IPS DF 19.7 (cell line): ENCODE results near the gene HIVEP3.

Experiments
- DNase-seq: peaks from one replicate; pipeline ENCODE4 v3.0.0-alpha.2; 2013; ENCODE audit warnings: low read depth, low spot score

The HIVEP3 gene

DNA sequence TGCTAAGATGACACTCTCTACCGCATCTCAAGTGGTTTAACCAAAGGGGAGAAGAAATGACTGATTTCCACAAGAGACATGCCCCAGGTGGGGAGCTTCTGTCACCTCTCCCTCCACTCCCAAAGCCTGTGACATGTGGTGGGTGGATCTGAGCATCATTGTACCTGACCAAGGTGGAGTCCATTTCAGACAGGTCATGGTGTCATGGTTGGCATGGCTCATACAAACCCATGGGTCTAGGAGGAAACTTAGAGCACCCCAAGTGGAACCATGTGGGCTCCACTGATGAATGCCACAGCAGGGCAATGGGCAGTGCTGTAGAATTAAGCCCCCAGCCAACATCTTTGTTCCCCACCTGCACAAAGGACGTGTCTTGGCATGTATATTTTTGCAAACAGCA is 302.7 kb downstream of the HIVEP3 start:
- DNase-seq: no peak

DNA sequence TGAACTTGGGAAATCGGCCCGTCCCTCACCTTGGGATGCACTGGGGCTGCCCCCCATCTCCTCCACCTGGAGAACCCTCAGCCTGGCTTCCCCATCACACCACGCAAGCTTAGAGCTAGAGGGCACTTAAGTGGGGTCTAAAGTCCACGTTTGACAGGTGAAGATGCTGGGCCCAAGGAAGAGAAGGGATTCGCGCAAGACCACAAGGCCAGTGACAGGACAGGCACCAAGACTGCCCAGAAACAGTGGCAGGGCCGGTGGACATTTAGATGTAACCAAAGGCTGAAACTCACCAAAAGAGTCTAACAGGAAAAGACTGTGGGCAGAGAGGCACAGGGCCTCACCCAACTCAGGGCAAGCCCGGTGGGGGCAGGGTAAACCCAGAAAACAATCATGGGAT is 303.4 kb downstream of the HIVEP3 start:
- DNase-seq: no peak

DNA sequence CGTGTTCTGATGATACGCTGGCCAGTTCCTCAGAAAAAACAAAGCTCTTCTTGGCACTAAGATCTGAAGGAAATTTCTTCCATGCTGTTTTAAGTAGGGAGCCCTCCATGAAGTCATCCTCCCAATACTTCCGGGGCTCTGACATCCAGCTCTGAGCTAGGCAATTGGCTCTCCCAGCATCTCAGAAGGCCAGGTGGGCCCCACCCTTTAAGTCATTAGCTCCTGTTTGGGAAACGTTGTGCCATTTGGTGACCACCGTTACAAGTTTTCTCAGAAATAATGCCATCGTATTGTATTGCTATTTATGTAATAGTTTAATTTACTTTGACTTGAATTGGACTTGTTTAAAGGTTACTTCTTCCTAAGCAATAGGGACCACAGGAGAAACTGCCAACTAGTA is 303.9 kb downstream of the HIVEP3 start:
- DNase-seq: no peak

DNA sequence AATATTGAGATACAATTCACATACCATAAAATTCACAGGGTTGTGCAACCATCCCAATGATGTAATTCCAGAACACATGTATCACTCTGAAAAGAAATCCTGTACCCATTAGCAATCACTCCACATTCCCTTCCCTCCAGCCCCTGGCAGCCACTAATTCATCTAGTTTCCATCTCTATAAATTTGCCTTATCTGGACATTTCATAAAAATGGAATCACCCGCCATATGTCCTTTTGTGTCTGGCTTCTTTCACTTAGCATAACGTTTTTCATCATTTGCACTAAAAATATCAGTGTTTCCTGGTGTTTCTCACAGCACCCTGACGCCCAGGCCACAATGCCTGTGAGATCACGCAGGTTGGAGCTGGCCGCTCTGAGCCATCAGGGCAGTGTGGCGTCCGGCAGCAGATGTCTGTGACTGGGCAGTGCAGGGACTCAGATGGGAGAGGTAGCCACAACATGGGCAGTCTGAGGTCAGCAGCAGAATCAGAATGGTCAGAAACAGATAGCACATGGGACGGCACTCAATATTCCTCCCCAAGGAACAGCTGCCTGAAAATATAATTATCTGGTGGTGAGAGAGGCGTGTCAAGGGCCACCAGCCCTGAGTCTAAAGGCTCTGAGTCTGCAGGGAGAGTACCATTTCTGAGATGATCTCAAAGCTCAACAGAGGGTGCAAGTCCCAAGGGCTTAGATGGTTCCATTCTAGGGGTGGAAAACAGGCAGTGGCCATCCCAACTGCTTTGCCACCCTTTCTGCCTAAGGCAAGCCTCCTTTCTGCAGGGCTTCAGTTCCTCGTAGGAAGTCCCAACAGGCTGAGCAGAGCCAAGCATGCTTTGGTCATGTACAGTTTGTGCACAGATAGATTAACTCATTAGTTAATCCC is 304.8 kb downstream of the HIVEP3 start:
- DNase-seq: no peak

DNA sequence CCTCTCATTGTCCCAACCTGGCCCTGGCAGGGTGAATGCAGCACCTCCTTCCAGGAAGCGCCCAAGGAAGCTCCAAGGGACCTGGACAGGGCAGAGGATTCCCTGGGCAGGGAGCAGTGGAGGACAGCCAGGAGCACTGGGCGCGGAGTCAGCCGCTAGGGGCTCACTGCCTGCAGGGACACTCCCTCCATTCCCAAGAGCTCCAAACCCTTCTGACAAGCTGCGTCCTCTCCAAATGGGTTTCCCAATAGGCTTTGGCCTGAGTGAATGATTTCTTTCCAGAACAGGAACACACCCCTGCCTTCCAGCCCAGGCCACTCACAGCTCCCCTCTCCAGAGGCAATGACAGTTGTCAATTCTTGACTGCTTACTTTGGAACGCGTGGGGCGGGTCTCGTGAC is 305.8 kb downstream of the HIVEP3 start:
- DNase-seq: no peak

DNA sequence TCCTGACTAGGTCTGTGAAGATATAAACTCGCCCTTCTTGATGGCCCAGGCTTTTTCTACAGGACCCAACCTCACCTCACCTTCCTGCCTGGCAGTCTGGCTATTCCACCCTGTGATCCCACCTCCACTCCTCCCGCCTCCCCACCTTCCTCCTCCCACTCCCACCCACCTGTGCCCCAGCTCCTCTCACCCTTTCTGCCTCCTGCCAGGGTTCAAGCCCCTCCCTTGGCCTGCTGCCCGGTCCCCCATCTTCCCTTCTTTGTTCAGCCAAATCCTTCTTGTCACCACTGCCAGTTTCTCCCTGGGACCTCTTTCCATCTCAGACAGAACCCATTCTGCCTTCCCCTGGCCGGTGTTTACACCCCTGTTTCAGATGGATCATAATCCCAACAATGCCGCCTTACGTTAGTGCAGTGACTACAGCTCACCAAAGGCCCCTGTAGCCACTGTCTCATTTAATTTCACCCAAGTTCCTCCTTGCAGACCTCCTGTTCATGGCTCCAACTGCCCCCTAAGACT is 306.7 kb downstream of the HIVEP3 start:
- no peak for DNase-seq

DNA sequence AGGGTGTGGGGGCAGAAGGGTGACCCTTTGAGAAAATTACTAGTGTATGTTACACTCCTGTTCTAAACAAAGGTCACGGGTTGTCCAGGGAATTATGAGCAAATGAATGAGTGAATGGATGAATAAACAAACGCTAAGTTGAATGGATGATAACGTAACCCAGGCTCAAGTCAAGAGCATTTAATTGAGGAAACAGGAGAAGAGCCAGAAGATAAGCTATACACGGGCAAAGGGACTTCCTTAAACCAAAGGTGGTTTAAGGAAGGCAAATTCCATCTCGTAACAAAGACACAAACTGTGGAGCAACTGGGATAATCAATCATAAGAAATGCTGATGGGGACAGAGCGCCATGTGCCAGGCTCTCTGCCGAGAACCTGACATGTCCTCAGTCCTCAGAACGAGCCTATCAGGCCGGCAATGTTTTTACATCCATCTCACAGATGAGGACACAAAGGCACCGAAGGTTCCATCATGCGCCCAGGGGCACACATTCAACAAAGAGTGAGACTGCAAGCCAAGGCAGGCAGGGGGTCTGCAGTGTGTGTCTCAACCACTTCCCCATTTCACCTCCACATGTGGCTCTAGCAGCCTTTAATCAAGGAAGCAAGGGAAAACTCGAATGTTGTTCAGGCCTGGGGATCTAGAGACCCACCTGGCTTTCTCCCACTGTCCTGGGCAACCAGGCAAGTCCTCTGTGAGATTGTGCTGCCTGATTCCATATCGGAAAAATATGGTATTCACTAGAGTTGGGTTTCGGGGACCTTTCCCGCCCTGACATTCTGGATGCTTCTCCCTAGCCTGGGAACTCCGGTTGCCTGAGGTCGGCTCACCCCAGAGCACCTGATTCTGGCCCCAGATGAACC is 307.4 kb downstream of the HIVEP3 start:
- no peak for DNase-seq

DNA sequence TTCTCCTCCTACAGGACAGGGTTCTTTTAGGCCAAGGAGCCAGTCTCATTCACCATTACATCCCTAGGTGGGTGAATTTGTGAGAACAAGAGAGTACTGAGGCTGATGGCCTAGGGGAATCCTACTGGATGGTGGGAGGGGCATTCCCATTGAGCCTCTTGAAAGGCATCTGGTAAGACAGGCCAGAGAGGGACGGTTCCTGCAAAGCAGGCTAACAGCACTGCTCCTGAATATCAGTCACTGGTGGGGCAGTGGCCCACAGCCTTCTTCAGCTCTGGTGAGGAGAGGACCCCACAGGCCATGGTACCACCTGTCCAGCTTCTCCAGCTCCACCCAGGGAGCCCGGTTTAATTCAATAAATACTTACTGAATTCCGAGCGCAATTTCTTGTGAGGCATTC is 308.4 kb downstream of the HIVEP3 start:
- no peak for DNase-seq

DNA sequence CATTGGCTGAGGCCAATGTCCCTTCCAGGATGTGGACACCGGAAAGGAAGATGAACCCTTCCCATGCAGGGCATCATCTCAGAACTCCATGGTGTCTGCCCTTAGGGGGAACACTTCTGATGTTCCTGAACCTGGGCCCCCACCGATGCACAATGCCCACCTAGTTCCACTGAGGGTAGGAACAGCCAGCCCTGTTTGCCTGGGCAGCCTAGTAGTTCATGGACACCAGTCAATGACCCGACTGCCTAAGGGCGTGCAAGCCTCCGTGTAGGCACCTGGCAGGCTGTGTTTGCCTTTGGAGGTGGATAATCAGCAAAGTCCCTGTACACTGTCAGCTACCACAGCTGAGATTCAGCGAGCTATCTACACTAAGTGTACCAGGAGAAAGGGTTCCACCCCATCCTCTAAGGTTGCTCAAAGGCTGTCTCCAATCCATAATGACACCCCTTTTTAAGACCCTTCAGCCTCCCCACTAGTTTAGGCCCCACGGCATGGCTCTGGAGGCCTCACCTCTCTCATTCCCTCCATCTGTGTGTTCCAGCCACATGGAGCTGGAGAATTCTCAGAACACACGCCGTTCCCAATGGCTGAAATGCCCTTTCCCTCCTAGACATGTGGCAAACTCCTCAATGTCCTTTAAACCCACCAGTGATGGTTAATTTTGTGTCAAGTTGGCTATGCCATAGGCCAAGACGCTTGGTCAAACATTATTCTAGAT is 309.4 kb downstream of the HIVEP3 start:
- no peak for DNase-seq

DNA sequence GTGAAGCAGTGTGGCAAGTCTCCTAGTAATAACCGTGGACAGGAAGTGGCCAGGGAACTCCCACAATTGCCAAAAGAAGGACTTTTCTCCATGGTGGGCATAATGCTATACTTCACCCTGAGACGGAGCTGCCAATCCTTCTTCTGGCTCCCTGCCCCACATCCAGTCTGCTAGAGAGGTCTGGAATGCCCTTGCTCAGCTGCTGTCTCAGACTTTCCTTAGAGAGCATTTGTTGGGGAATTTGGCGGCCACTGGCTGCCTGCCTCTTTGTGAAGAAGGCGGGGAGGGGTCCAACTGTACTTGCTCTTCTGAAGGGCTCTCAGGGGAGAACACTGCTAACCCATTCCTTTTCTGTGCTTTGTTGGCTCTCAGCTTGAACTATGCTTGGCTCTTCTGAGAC is 310.5 kb downstream of the HIVEP3 start:
- DNase-seq: no peak

DNA sequence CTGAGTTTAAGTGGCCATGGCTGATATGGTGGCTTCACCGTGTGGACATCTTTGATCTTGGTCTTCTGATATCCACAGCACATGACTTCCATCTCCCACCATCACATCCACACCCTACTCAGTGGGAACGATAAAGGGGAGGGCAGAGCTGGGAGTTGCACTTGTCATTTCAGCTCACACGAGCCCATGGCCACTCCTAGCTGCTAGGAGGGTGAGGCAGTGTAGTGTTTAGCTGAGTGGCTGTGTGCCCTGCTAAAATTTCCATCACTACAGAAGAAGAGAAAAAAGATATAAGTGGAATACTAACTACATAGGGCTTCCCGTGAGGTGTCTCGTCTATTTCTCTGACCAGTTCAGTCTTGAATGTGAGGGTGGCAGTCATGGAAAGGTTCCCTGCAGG is 310.9 kb downstream of the HIVEP3 start:
- DNase-seq: no peak

DNA sequence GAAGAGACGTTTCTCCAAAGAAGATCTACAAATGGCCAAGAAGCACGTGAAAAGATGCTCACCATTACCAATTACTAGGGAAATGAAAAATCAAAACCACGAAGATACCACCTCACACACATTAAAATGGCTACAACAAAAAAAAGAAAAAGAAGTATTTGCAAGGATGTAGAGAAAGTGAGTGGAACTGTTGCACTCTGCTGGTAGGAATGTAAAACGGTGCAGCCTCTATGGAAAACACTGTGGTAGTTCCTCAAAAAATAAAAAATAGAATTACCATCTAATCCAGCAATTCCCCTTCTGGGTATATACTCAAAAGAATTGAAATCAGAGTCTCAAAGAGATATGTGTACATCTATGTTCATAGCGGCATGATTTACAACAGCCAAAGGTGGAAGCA is 318.8 kb downstream of the HIVEP3 start:
- DNase-seq: peak; percentile 5

DNA sequence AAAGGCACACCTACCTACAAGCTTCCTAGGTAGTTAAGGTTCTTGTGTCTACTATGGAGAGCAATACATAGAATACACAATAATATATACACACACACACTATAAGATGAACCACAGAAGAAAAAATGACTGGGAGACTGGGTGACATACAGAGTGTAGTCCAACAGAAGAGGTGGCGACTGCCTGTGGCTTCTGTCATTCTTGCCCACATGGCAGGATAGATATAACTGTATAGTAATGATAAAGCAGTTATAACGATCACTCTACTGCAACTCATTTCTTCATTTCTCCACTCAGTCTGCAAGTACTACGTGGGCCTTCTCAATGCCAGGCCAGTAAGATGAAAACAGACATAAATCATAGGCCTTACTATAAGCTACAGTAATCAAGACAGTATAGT is 320.4 kb downstream of the HIVEP3 start:
- no peak for DNase-seq

DNA sequence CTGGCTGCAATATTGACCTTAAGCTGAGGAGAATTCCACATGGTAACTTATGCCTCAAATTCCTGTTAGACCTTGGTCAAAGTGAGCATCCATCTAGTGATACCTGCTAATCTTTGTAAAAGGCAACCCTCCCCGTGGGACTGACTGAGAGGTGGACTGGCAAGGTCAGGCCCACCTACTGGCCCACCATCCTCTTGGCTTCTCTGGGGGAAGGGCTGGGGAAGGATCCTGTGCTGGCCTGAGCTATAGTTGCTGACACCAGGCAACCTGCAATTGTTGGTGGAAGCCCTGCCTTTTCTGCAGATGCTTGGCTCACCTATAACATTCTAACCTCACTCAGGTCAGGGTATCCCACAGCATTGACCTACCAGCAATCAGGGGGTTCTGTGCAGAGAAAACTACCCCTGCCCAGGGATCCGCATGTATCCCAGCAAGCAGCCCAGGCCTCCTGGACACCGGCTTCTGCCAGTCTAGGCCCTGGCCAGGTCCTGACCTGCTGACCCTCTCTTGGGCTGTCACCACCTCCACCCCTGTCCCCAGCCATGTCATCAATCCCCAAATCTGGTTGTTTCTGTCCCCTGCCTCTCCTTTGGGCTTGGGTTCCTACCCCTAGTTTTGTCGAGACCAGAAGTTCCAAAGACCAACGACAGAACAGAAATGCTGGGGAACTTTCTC is 326.1 kb downstream of the HIVEP3 start:
- no peak for DNase-seq

DNA sequence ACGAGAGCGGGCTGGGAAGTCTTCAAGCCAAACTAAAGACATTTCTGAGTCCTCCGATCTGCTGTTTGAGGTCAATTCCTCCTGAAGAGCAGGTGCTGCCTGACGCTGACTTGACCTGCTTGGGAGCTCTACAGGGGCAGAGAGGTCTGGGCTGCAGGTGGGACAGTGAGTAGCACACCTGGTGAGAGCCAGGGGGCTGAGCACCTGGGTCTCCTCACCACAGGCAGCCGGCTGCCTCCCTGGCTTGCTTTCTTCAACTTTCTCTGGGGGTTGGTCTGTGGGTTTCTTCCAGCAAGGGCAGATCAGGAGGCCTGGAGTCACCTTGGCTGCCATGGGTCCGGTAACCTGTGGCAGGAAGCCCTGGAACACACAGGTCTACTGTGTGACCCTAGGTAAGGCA is 326.8 kb downstream of the HIVEP3 start:
- DNase-seq: no peak

DNA sequence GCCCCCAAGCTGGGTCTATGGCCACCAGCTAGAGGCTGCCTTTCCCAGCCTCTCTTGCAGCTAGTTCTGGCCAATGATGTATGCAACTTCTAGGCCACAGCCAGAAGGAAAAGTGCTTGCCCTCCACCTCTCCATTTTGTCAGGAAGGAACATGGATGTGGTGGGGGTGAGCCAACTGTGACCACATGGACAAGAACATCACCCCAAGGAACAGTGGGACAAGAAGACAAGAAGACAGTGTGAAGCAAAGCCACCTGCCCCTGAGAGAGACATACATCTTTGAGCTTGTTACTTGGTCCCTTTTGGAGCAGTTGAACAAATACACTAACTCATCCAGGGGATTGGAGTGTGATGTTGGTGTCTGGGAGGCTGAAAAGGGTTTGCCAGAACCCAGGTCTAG is 328.4 kb downstream of the HIVEP3 start:
- DNase-seq: no peak

DNA sequence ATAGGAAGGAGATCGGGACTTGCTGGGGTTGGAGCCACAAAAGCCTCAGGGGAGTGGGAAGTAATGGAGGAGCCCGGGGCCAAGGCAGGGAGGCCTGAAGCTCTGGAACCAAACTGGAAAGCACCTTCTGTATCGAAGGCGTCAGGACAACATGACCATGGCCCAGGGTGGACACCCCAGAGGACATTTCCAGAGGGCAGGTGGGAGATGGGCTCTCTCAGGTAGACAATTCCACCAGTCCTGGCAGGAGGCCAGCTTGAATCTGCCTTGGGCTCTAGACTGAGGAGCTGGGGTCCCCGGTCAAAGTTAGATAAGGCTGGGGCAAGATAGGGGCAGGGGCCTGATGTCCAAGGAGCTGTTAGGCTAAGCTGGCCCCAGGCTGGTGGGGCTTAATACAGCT is 329.3 kb downstream of the HIVEP3 start:
- no peak for DNase-seq

DNA sequence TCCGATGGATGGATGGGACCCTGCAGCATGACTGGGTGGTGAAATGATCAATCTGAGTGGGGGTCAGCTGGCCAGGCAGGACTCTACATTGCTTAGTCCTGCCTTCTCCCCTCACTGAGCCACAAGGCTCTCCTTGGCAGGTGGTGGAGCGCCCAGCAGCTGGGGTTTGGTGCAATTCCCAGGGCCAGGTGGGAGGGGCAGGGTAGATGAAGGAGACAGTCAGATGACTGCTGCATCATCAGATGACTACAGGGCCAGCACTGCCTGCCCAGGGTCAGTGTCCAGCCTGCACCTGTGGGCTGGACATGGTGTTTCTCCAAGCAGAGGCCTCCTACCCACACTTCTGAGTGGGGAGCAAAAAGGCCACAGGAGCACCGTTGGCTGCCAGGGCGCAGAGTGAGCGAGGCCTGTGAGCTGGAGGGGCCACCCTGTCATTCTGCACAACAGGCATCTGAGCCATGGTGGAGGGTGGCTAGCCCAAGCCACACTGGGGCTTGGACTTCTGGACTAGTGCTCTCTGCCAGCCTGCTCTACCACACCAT is 330.3 kb downstream of the HIVEP3 start:
- no peak for DNase-seq

DNA sequence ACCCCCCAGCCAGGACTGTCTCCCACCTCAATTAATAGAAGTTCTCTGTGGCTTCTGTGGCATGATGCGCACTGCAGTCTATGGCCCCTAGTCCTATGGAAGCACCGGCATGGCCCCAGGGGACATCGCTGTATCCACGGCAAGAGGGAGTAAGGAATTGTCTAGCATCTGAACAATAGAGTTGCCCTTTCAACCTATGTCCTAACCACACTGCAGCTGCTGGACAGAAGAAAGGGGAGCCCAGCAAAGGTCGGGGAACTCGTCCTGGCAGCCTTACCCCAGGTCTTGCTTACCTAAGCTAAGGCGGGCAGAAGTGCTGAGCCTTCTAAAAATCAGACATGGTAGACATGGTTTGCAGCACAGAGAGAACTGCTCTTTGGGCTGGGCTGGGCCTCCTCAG is 330.9 kb downstream of the HIVEP3 start:
- DNase-seq: no peak

DNA sequence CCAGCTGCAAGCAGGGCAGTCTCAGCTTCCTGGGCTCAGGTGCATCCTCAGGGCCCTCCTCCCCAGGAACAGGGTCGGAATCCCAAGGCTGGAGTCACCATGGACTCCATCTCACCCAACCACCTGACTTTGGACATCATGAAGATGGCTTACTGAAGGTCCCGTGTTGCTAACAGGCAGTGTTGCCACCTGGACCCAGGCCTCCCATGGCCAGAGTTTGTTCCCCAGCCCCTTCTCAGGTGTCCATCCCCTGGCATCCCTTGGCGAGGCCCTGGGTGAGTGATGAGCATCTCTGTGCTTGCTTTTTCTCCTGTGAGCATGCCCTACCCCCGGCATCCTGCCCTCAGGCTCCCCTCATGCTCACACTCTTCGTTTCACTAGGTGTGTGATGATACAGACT is 332.5 kb downstream of the HIVEP3 start:
- DNase-seq: no peak
